ENCODE measurements around the gene ADCY3.

GRCh38 chr2:24959761-24960160 lies 39.7 kb upstream of the ADCY3 start:
- TF ChIP-seq CTCF (IDR thresholded peaks at IDR 0.05 in 2 of 3, conservative IDR thresholded peaks at IDR 0.05 in 1 of 3; ENCODE audit: control insufficient read depth in 2 of 3, extremely low read depth in 1 of 3, insufficient read depth in 1 of 3, low read depth in 3 of 3, low read length in 3 of 3): no peak
- no peak for TF ChIP-seq CBFB (IDR thresholded peaks at IDR 0.05; ENCODE audit: low read depth)
